Endometrium (tissue), 2 donors: ENCODE results near the gene SNUPN.

Experiments used
- FAIRE-seq: peaks from 2 replicates; lab custom pipeline; 2012; peaks lifted over from hg19 to GRCh38; lab: Jason Lieb, UNC
- donor health status: control.
- donor health status: control.

SNUPN gene

DNA sequence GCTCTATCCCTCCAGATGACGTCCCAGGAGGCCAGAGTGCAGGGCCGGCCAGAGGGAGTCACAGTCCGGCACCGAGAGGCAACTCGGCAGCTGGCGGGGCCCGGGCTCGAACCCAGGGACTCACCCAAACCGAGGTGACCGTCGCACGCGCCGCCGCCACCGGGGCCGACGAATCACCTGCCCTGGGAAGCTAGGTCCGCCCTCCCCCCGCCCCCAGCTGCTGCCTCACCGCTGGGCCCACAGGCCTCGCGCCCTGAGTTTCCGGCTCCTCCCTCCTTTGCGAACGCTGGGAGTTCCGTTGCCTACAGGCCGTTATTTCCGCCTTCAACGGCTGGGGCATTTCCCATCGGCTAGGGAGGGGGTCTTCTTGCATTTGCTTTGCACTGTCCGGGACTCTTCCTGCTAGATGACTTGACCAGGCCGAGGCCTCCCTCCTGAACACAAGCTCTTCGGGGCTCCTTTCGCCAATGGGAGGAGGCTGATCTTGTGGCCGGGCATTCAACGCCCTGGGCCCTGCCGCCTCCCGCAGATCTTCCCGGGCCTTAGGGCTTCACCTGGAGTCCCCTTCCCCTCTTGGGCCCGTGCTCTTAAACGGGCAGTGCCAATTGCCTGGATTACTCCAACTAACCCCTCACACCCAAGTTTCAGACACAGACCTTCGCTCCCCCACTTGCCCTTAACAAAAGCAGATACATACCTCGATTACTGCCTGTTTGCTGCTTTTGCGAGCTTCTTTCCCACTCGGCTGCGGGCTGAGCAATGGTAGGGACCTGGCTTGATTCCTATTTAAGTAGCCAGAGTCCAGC lies at the start of gene SNUPN:
Gene SNUPN (minus strand): TSS at position 184 of the 806 bp plus-strand sequence. CDS start 4,674 bp downstream, outside the sequence.
- no peak for FAIRE-seq

GRCh38 chr15:75674366-75674765 lies 48.8 kb upstream of the SNUPN start:
- no peak for FAIRE-seq

GRCh38 chr15:75673426-75674235 lies 48.1 kb upstream of the SNUPN start:
- no peak for FAIRE-seq

DNA sequence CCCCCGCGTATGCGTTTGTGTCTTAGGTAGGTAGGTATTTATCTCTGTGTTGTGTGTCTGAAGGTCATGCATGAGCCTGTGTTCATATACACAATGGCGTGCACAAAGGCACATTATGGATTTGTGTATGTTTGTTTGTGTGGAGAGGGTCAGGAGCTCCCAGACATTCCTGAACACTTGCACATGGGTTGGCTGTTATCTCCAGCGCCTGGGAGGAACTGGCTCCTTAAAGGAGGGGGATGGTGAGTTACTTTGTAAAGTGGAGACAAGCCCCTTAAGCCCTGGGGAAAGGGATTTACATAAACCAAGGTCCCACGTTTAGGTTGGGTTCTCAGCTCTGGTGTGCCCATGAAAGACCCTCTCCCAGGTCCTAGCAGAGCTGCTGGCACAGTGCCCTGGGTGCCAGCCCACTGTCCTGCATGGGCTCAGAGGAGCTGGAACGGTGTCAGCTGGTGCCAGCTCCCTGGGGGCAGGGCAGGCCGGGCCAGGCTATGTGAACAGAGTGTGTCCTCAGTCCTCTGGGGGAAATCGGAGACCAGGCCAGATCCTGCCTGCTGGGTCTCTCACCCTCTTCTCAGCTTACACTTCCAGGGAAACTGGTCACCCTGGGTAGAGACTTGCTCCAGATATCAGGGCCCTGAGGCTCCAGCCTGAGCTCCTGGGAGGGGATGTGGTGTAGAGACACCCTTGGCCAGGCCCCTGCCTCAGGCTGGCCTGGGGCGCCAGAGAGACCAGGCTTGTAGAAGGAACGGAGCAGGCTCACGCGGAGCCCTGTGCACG lies 47.3 kb upstream of the SNUPN start:
- FAIRE-seq: no peak

DNA sequence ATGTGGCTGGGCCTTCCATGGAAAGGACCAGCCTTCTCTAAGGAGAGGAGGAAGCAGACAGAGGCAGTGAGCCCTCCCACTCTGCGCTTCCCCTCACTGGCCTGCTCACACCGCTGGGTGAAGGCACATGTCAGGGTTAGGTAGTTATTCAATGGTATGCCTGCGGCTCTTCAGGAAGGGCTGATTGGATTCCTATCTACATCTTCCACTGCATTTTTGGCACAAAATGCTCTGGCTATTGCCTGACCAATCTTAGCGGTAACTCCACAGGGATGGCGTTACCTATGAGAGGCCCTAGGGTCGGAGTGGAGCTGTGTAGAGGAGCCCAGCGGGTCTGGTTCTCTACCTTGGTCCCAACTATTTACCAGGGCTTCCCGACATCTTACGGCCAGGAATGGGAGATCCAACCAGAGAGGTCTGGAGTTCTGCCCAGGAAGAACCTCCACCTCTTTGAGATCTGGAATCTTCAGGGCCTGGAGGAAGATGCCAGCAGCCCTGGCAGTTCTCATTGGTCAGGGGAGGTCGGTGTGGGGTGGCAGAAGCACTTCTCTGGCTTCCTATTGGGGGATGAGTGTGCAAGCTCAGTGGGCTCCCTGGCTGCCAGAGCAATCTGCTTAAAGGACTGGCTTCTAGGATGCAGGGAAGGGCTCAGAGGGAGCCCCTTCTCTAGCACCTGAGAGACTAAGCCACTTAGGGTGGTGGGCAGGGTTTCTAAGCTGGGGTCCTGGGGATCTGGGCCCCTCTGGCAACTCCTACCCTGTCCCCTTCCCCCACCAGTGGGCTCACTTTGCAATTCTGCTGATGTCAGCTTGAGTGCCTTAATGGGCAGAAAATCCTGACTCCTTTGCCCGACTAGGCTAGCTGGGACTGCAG lies 46.4 kb upstream of the SNUPN start:
- no peak for FAIRE-seq

DNA sequence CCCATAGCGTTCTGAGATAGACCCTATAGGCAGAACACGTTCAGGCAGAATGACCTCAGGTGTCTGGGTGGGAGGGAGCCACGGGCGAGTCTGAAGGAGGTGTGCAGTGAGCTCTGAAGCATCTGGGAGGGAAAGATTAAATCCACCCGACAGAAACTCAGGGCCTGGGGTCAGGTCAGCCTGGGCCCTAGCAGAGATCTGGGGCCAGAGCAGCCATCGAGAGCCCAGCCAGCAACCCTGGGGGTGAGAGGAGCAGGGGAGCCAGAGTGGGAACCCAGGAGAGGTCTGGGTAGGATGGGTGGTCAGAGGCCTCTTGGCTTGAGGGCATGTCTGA lies 44.3 kb upstream of the SNUPN start:
- no peak for FAIRE-seq

- FAIRE-seq: no peak
Observed at GRCh38 chr15:75669191-75669878, 43.8 kb upstream of the SNUPN start.

GRCh38 chr15:75666823-75667501 lies 41.4 kb upstream of the SNUPN start:
- FAIRE-seq: no peak

GRCh38 chr15:75663931-75664421 lies 38.5 kb upstream of the SNUPN start:
- no peak for FAIRE-seq

GRCh38 chr15:75662823-75663519 lies 37.4 kb upstream of the SNUPN start:
- no peak for FAIRE-seq

DNA sequence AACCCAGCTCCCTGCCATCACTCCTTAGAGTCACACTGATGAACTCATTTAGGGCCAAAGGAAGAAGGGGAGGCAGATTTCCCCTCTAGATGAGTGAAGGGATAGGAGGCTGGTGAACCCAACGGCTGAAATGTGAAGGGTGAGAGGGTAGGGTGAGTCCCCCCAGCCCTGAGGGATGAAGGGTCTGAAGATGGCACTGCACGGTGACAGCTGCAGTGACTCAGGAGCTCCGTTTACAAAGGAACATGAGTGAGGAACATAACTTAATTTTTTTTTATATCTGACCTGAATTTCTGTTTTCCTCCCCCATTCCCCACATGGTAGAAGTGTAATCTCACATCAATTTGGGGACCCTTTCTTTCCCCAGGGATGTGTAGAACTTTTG lies 36.2 kb upstream of the SNUPN start:
- FAIRE-seq: no peak

DNA sequence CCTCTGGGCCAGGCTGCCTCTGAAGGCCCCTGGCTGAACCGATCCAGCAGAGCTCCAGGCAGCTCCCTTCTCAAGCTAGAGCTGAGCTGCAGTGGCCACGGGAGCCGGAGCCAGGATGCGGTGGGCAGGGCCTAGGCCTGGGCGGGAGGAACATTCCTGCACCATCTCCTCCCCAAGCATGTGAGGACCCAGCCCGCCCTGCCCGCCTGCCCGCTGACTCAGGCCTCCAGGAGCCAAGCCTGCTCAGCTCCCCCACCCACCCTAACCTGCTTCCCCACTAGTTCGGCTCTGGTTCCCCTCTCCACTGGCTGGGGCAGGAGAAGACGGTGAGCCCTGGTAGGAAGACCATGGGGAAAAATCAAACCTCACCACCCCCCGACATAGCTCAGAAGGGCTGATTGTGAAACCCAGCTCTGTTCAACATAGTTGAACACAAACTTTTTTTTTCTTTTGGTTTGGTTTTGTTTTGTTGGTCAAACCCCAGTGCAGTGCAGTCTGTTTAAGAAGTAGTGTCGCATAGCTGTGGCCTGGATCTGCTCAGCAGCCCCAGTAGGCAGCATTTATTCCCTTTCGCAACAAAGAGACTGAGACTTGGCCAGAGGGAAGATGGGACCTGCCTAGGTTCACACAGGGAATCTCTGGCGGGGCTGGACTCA lies 35.7 kb upstream of the SNUPN start:
- no peak for FAIRE-seq

- FAIRE-seq: no peak
Observed at GRCh38 chr15:75659928-75660645, 34.6 kb upstream of the SNUPN start.

DNA sequence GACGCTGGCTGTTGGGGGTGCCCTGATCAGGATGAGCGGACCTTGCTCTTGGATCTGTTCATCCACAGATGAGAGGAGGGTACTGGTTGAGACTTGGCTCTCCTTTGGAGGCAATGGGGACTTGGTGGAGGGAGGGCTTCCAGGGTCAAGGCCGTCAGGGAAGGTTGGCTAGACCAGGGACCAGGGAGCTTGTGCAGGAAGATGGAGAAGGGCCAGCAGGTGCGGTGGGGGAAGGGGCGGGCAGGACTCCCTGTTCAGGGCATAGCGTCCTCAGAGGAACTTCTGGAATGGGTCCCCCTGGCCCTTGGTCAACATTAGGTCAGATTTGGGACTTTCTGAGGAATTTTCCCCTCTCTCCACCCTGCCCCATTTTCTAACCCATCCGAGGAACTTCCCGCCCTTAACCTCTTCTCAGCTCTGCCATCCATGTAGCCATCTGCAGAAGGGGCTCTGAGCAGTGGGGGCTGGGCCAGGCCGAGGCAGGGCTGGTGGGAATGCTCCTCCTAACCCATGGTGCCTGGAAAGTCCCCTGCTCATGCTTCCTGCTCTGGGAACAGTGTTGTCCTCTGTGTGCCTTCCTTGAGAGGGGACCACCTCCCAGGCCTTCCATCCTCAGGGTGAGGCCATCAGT lies 33.7 kb upstream of the SNUPN start:
- FAIRE-seq: no peak

DNA sequence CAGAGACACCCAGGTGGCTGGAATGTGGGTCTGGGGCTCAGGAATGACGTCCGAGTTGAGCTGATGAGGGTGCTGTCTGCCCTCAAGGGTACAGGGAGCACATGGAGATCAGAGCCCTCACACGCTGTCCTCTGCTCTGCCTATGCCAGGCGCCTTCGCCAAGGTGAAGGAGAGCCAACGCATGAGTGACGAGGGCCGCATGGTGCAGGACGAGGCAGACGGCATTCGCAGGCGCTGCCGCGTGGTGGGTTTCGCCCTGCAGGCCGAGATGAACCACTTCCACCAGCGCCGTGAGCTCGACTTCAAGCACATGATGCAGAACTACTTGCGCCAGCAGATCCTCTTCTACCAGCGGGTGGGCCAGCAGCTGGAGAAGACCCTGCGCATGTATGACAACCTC lies 31.3 kb upstream of the SNUPN start:
- no peak for FAIRE-seq

GRCh38 chr15:75656331-75656730 lies 30.8 kb upstream of the SNUPN start:
- no peak for FAIRE-seq

- no peak for FAIRE-seq
Observed at GRCh38 chr15:75655931-75656330, 30.4 kb upstream of the SNUPN start.
